Fibroblast of skin of left quadriceps (primary cell): Measurements from ENCODE around the gene ATOH1.

ENCODE experiments used
- DNase-seq, 2 experiments: peaks; one replicate each; pipeline ENCODE4 v3.0.0-alpha.2; 2013; ENCODE audit warnings: low read depth in 2 of 2

ATOH1 gene

DNA sequence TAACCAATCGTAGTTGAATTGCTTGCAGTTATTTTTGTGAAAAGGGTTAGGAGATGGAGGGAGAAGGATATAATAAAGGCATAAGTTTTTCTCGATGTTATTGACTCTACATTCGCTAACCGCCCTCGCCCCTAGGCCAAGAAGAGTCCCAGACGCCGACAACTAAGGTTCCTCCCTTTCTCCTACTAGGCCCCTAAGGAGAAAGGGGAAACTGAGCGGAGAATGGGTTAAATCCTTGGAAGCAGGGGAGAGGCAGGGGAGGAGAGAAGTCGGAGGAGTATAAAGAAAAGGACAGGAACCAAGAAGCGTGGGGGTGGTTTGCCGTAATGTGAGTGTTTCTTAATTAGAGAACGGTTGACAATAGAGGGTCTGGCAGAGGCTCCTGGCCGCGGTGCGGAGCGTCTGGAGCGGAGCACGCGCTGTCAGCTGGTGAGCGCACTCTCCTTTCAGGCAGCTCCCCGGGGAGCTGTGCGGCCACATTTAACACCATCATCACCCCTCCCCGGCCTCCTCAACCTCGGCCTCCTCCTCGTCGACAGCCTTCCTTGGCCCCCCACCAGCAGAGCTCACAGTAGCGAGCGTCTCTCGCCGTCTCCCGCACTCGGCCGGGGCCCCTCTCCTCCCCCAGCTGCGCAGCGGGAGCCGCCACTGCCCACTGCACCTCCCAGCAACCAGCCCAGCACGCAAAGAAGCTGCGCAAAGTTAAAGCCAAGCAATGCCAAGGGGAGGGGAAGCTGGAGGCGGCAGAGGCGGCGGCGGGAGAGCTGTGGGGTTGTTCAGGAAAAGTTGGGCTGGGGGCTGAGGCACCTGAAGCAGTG lies 5.9 kb downstream of the ATOH1 start:
- DNase-seq = no peak

DNA sequence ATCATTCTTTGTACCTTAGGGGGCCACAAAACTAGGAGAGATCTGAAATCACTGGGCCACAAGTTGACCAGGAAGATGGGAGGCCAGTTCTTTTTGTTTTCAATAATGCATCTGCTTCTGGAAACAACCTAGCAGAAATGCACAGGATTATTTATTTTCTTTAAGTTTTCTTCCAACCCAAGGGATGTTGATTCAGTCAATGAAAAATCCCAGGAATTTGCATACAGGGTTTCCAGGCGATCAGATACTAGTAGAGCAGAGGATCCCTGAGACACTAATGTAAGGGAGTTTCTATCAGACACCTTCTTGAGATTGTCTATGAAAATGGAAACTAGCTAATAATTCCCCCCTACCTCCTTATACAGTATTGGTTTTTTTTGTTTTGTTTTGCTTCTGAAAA lies 7.4 kb downstream of the ATOH1 start:
- DNase-seq = no peak

DNA sequence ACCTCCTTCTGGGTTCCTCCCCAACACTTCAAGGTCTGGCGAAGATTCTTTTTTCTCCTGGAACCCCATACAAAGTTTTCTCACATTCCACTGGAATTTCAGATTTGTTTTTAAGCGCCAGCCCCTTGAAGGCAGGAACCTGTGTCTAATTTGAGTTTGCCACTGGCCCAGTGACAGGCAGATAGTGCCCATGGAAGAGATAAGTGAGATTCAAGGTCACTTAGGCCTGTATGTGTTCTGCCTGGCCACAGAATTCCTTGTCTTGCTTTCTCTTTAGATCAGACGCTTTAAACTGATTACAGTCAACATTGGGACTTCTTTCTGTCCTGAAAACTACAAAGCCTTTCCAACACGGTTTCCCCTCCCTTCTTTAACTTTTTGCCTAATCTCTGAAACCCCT lies 11.2 kb downstream of the ATOH1 start:
- no peak for DNase-seq

DNA sequence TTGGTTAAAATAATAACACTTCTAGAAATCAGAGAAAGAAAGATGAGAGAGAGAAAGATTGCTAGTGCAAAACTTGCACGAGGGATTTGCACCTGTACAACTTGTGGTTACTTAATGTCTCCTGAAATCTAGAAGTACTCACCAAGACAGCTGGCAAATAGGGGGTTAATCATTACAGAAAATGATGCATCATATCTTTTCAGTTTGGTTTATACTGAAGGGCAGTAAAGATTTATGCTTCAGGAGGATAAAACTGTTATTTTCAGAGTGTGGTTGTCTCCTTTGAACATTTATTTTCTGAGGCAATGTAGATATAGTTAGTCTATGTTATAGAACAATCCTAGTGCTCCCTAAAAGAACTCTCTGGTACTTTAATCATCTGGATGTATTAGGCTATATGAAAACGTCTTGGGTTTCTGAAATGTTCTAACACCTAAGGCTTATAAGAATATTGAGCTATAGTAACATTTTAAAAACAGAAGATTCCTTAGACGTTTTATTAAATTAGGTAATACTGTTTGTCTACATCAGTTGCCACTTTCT lies 13.3 kb downstream of the ATOH1 start:
- DNase-seq = no peak

DNA sequence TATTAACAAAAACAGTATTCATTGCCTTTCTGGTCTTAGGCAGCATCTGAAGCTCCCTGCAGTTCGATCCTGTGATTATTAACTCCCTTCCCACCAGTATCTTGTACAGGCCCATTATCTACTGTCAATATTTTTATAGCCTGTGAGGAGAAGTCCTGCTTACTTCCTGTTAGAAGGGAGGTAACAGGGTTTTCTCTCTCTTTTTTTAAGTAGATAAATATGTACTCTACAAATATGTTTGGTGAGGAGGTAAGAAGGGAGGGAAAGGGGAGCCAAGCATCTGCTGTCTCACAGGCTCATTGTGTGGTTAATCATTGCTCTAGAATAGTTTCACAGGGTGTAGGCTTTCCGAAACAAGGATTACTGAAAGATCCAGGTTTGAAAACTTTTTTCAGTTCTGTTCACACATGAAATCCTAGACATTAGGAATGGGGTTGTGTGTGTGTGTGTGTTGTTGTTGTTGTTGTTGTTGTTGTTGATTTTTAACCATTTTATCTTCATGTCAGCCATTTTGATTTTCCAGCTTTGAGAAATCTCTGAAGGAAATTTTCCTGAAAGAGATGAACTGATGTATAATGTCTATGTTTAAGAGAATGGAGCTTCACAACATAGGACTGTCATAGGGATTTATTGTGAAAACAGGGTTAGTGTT lies 14.2 kb downstream of the ATOH1 start:
- no peak for DNase-seq

DNA sequence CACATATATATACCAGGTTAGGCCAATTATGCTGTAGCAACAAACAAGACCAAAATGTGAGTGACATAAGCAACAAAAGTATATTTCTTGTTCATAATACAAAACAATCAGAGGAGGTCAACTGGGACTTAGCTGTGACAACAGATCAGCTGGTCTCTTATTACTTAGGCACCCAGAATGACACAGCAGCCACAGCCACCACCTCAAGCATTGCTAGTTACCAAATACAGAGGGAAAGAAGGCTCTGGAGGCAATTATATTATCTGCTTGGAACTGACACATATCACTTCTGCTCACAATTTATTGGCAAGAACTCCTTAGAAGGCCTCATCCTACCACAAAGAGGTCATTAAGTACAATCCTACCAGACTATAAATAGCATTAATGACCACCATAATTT lies 15.2 kb downstream of the ATOH1 start:
- DNase-seq = no peak

DNA sequence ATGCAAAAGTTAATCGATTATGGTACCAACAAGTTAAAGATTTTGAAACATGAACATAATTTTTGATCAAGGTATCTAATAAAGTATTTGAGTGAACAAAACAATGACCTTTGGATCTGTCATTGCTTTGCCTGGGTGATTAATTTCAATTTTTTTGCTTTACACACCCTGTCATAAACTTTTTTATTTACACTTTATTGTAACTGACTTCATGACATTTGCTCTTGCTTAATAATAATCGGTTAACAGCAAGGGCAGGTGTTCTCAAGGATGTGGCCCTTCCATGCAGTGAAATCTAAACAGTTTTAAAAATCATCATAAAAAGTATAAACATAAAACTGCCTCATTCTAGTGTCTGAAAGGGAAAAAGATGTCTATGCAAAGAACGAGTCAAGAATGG lies 24.1 kb downstream of the ATOH1 start:
- DNase-seq = no peak

DNA sequence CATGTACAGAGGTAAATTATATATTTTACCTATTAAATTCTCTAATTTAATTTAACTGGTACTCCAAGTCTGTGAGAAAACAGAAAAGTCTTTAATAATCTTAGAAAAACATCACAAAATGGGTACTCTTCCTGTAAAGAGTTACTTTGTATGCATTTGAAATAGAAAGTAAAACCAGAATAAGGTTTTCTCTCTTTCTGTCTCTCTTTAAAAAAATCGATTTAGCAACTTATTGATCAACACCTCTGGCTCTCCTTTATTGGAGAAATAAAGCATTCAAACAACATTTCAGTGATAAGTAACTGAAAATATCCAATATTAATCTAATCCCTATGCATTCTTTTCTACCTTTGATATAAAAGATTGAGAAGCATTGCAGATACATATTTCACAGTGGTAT lies 27.4 kb downstream of the ATOH1 start:
- no peak for DNase-seq

DNA sequence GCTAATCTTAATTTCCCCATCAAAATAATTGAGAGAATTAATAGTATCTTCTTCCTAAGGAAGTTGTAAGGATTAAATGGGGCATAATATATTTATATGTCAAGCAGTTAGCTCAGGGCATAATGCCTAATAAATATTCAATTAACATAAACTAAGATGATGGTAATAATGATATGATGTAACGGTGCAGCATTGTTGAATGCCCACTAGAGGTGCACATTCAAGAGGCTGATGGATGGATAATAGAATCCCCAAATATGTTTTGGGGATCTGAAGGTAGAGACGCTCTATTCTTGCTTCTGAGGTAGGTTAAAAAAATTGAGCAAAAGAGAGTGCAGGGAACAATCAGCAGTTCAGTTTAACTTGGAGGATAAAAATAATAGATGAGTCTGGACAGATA lies 37.1 kb downstream of the ATOH1 start:
- DNase-seq = no peak

DNA sequence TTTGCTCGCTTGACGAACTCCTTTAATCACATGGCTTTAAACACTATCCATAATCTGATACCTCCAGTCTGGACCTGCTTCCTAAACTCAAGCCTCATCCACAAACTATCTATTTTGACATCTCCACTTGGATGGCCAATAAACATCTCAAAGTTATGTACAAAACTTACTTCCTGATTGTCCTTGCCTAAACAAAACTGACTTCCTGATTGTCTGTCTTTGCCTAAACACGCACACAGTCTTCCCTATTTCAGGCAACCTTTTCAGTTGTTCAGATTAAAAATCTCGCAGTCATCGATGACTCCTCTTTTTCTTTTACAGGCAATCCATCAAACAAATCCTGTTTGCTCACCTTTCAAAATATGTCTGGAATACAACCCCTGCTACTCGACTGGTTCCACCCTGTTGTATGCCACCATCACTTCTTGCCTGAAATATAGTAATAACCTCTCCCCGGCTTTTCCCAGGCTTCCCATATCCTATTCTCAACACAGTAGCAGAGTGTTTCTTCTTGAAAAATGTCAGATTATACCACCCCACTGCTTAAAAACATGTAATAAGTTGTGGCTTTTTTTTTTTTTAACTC lies 39.0 kb downstream of the ATOH1 start:
- DNase-seq = no peak

DNA sequence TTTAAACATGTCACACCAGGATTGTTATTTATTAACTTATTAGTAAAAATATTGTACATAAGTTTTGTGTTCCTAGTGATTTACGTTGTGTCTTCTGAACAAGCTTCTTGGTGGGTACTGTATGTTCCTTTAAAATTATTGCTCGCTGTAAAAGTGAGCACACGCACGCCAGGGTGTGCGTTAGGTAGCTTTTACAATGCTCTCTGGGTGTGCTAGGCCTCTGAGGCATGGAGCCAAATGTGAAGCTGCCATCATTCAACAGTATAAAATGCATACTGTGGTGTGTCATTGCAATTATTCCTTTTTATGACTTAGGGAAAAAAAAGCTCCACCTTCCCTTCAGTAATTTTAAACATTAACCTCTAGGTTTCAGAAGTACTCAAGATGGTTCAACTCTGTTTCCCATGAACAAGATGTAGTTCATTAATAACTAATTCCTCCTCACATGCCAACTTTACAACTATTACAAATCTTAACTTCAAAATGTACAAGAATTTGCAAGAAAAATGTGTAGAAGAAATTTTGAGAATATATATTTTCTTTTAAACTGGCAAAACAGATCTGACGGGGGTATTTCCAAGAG lies 42.4 kb downstream of the ATOH1 start:
- DNase-seq = no peak

DNA sequence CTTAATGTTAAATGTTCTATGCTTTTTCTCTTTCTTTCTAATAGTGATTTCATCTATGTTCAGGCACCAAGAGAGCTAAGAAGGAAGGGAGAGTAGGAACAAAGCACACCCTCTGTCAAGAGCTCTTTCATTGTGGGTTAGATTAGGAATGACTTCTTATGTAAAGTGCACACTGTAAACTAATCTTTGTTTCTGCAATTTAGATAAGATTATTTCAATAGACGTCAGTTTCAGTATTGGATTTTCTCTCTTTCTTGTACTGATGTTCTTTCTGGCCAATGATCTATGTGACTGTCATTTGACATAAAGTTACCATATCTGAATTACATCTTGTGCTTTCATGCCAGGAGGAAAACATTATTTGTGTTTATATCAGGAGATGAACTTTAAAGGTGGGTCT lies 48.2 kb downstream of the ATOH1 start:
- DNase-seq = no peak

DNA sequence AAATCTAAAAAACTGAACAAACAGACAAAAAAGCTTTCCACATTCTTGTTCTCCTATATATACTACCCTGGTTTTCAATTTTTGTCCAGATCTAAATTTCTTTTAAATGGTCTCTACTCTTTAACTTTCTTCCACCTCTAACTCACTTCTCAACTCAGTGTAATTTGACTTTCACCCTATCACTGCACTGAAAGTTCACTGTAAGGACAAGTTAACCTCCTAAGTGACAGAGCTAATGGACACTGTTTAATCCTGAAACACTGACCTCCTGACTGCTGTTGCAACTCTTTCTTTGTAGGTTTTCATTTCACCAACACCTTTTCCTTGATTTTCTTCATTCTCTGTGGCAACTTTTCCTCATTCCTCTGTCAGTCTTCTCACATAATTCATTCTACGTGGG lies 50.0 kb downstream of the ATOH1 start:
- DNase-seq = no peak

DNA sequence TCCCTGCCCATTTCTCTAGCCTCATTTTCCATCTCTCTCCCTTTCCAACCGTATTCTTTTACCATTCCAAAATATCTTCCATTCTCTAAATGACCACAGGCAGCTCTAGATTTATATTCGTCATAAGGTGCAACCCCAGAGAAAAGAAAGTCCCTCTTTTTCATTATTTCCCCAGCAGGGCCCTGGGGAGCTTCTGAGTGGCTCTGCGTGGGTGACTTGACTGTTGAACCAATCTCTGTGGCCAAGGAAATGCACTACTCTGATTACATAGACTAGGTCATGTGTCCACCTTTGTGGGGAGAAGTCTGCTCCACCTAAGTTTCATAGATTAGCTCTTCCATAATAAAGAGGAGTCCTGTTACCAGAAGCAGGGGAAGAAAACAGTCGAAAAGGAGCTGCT lies 51.4 kb downstream of the ATOH1 start:
- no peak for DNase-seq
